ENCODE measurements around the gene PDXK.

Gene PDXK

GRCh38 chr21:43783098-43783700 lies 64.3 kb downstream of the PDXK start:
- no peak for DNase-seq

- DNase-seq = no peak
Measured at GRCh38 chr21:43785134-43785533, 66.2 kb downstream of the PDXK start.

- peak in 1 of 5 experiments; percentile 23 for DNase-seq
Measured at GRCh38 chr21:43786300-43786806, 67.4 kb downstream of the PDXK start.

- DNase-seq = peak in 1 of 5 experiments; percentile 11
Measured at GRCh38 chr21:43786807-43787440, 68.0 kb downstream of the PDXK start.

GRCh38 chr21:43789276-43790009 lies 70.5 kb downstream of the PDXK start, which contains the start of gene RRP1:
Gene RRP1, plus strand, starts transcription at chr21:43789577. Its CDS starts 53 bp downstream, at chr21:43789630.
- peak; percentile 88 to 96 (median 90) for DNase-seq

GRCh38 chr21:43790010-43790524 lies 71.1 kb downstream of the PDXK start:
- no peak for DNase-seq

DNA sequence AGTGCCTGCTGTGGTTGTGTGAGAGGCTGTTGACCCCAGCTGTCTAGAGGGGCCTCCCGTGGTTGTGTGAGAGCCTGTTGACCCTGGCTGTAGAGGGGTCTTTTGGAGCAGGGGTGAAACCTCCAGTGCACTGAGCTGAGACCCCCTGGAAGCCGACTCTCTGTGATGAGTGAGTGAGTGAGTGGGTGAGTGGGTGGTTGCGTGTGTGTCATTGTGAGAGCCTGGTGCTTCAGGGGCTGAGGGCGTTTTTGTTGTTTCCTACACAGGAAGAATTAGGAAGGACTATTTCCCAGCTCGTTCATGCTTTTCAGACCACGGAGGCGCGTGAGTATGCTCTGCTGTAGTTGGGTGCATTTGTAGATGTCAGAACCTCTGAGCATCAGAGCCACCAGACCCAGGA lies 73.5 kb downstream of the PDXK start:
- DNase-seq = no peak

DNA sequence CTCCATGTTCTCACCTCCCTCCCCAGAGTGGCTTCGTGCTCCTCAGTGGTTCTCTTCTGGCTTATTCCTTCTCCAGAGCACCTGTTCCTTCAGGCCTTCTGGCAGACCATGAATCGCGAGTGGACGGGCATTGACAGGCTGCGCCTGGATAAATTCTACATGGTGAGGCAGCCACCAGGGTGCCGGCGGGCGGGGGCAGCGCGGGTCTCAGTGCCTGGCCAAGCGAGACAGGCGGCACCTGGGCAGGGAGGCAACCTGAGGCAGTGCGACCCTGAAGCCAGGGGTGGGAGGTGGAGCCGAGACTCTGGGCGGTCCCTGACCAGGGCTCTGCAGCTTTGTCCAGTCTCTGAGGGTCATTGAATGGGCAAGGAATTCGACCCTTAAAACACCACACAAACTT lies 74.3 kb downstream of the PDXK start:
- no peak for DNase-seq

GRCh38 chr21:43794311-43794710 lies 75.4 kb downstream of the PDXK start:
- DNase-seq = no peak

DNA sequence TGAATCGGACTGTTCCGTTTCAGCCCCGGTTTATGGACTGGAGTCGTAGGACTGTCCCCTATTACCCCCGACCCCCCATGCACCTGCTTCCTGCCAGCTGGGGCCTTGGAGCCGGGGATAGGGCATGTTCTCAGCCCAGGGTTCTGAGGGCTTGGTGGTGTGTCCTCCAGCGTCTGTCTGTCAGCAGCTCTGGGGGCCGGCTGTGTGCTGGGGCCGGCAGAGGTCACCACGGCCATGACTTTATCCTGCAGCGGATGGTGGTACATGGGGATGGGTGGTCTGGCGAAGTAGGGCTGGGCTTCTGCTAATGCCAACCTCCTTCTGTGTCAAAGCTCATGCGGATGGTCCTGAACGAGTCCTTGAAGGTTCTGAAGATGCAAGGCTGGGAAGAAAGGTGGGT lies 75.9 kb downstream of the PDXK start:
- no peak for DNase-seq

GRCh38 chr21:43797415-43797814 lies 78.5 kb downstream of the PDXK start:
- no peak for DNase-seq

DNA sequence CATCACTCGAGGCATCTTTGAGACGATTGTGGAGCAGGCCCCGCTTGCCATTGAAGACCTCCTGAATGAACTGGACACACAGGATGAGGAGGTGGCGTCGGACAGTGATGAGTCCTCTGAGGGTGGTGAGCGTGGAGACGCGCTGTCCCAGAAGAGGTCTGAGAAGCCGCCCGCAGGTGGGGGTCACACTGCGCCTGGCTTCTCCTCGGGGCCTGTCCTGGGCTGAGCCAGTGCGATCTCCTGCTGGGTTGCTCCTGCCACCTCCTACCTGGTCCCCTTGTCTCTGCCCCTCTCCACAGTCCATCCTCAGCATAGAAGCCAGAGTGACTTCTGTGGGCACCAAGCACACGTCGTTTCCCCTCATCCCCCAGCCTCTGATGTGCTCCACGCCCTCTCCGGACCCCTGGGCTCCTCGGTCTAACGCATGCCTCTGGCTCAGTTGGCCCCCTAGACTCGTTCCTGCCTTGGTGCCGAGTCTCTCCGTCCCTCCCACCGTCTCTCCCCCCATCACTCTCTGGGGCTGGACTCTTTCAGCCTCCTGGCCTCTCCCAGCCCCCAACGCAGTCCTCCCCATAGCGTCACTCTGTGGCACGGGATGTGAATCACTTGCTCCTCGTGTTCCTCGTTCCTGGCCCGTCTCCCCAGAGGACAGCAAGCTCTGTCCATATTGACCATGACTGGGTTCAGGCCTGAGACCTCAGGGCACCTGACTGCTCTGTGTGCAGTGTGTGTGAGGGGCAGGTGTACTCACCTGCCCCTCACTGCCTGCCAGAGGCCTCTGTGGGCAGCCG lies 79.2 kb downstream of the PDXK start:
- no peak for DNase-seq

GRCh38 chr21:43799301-43799840 lies 80.4 kb downstream of the PDXK start:
- no peak for DNase-seq

- no peak for DNase-seq
Measured at GRCh38 chr21:43800124-43800523, 81.2 kb downstream of the PDXK start.

GRCh38 chr21:43800566-43800965 lies 81.6 kb downstream of the PDXK start:
- DNase-seq = no peak

- no peak for DNase-seq
Measured at GRCh38 chr21:43801006-43801783, 82.3 kb downstream of the PDXK start.

DNA sequence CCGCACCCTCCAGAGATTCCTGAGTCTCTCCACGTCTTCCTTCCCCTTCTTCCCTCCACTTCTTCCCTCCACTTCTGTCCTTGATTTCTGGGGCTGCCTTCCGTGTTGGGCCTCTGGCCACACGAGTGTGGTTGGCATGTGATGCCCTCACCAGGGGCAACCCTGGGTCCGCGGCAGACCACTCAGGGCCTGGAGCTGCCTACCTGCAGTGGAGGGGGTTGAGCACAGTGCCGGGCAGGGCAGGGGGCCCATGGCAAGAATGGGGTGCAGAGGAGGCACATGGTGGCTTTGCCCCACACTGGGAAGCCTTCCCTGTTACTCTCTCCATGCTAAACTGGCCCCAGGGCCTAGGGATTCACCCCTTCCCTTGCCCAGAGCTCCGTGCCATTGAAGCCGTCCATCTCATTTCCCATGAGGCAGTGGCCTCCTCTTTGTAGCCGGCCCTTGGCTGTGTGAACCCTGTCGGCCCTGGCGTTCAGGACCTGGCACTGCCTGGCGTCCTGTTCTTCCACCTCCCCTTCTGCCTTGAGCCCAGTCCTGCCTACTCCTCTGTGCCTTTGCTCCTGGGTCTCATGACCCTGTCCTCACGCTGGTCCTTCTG lies 83.9 kb downstream of the PDXK start:
- no peak for DNase-seq

DNA sequence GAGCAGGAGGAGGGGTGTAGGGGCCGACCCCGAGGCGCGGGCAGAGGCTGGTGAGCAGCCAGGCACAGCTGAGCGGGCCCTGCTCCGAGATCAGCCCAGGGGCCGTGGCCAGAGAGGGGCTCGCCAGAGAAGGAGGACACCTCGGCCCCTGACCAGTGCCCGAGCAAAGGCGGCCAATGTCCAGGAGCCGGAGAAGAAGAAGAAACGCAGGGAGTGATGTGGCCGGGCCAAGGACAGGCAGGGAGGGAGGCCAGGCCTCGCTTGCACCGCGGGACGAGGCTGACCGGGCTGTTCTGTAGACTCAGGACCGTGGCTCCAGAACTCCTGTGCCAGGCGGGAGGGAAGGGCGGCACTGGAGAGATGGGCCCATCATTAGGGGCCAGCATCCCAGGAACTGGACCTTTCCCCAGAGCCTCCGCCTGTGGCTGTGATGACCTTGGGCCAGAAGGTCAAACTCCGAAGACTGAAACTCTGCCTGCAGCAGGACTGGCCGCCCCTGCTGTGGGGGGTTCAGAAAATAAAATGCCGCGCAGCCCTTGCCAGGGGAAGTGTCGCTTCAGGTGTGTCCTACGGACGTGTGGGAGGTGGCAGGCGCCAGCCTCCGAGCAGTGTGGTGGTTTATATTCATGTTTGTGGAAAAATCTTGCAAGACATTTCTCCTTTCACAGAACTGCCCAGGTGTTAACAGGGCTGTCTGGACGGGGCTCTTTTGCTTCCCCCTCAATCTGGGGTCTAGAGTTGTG lies 84.8 kb downstream of the PDXK start:
- DNase-seq = no peak

- DNase-seq = no peak
Measured at GRCh38 chr21:43805275-43805800, 86.4 kb downstream of the PDXK start.
